ENCODE measurements around the gene TFF1.

DNA sequence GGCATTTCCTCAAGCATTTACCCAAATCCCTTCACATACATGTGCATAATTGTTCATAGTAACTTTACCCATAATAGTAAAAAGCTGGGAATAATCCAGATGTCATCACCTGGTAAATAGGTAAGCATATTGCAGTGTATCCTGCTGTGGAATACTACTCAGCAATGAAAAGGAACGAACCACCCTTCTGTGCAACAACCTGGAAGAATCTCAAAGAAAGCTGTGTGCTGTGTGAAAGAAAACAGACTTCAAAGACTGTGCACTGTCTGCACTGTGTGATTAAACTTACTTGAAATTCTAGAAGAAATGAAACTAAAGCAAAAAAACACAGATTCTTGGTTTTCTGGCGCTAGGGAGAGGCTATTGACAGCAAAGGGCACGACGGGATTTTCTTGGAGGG is 29.1 kb downstream of the TFF1 start:
- TF ChIP-seq CTCF (IDR thresholded peaks at IDR 0.05) (no peak), ZFX (IDR thresholded peaks at IDR 0.05; ENCODE audit: borderline replicate concordance) (no peak)

Data from 22Rv1 (cell line).